Measurements from ENCODE around the gene GNB2.
A peak's percentile ranks its signal among the peaks of the same experiment; 100 is the strongest.
"Not testable (repeated sequence)": the region's sequence is repeated elsewhere in the genome, so short reads cannot be mapped to it uniquely, and the experiment has no call there.

GNB2 gene

DNA sequence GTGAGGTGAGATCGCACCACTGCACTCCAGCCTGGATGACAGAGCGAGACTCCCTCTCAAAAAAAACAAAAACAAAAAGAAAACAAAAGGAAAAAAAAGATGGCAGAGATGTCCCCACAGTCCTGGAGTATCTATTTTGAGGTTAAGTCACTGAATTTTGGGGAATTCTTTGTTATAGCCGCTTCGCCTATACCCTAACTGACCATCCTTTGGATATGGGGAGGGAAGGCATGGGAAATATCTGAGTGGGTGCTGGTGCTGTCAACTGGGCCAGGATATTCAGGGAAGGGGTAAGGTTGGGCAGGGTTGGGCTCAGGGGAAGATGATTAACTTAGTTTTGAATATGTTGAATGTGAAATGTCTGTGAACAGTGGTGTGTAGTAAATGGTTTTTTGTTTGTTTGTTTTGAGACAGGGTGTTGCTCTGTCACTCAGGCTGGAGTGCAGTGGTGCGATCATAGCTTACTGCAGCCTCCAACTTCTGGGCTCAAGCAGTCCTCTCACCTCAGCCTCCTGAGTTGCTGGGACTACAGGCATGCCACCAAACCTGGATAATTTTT lies 8.3 kb upstream of the GNB2 start:
- DNase-seq: no peak

DNA sequence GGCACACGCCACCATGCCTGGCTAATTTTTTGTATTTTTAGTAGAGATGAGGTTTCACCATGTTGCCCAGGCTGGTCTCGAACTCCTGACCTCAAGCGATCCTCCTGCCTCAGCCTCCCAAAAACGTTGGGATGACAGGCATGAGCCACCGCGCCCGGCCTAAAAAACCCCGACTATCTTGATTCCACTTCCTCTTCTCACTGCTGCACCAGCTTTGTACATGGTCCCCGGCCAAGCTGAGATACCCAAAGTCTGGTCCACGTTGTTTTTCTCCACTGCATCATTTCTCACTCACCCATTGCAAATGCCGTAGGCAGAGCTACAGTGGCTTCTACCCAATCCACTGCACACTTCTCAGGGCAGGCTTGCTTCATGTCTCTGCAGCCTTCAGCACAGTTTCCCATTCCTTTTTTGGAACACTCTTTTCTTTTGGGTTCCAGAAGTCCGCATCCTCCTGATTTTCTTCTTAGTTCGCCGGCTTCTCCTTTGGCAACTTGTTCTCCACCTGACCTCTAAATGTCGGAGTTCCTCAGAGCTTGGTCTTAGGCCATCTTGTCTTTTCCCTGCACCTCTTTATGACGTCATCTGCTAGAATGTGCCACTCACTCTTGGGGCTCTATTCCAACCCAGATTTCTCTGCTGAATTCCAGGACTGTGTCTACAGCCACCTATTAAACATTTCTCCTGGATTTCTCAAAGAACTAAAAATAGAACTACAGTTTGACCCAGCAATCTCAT lies 6.0 kb upstream of the GNB2 start:
- DNase-seq: no peak

DNA sequence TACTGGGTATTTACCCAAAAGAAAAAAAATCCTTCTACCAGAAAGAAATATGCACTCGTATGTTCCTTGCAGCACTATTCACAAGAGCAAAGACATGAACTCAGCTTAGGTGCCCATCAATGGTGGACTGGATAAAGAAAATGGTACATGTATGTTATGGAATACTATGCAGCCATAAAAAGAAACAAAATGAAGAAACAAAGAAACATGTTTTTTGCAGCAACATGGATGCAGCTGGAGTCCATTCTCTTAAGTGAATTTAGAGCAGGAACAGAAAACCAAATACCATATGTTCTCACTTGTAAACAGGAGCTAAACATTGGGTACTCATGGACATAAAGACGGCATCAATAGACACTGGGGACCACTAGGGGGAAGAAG lies 5.5 kb upstream of the GNB2 start:
- no peak for DNase-seq

DNA sequence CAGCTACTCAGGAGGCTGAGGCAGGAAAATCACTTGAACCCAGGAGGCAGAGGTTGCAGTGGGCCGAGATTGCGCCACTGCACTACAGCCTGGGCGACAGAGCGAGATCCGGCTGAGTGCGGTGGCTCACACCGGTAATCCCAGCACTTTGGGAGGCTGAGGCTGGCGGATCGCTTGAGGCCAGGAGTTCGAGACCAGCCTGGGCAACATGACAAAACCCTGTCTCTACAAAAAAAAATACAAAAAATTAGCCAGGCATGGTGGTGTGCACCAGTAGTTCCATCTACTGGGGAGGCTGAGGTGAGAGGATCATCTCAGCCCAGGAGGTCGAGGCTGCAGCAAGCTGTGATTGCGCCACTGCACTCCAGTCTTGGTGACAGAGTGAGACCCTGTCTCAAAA lies 4.4 kb upstream of the GNB2 start:
- DNase-seq: not testable (repeated sequence)

DNA sequence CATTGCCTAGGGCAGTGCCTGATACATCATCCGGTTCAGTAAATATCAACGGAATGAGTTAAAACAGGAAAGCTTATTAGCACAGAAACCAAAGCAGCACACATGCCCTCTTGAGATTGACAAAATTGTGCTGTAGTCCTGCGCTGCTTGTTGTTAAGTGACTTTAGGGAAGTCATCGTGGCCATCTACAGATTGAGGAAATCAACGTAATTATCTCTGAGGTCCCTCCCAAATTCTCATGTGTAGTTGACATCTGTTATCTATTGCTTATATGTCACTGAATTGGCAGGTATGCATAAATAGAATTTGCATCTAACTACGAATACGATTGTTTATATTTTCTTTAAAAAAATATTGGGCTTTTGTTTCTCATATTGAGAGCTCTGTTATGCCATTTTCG lies 3.5 kb upstream of the GNB2 start:
- DNase-seq: no peak

DNA sequence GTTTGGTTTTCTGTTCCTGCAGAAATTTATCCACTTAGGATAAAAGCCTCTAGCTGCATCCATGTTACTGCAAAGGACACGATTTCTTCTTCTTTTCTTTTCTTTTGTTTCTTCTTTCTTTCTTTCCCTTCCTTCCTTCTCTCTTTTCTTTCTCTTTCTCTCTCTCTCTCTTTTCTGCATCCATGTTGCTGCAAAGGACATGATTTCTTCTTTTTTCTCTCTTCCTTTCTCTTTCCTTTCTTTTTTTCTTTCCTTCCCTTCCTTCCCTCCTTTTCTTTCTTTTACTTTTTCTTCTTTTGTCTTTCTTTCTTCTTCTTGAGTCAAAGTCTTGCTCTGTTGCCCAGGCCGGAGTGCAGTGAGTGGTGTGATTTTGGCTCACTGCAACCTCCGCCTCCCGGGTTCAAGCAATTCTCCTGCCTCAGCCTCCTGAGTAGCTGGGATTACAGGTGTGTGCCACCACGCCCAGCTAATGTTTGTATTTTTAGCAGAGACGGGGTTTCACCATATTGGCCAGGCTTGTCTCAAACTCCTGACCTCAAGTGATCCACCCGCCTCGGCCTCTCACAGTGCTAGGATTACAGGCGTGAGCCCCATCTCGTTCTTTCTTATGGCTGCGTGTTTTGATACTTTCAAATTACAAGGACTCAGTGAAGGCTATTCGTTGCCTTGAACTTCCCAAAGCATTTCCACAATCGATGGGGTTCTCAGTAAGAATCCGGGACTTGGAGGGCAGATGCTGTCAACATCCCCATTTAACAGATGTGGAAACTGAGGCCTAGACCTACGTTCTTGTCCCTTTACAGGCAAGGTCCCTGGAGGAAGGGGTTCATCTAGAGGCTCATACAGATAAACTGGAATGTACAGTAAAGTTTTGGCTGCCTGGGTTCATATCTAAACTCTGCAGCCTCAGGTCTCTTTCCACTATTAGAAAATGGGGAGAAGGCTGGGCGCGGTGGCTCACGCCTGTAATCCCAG lies 1.9 kb upstream of the GNB2 start:
- DNase-seq: no peak

DNA sequence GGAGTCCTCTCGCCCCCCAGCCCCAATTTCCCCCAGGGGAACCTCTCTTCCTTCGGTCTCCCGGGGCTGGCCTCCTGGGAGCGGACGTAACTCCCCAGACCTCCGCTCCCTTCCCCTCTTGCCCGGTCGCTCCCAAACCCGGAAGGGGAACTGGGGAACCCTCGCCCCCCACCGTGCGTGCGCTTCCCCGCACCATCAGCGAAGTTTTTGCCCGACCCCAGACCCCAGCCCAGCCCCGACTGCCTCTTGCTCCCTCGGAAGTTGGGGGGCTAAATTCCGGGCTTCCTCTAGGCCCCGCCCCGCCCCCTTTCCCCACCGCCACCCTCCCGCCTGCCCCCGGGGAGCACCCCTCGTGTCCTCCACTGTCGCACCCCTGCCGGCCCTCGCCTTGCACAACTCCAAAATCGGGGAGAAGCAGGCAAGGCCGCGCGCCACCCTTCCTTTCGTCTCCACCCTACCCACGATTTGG lies 436 bp downstream of the GNB2 start:
- DNase-seq: peak; percentile 30

DNA sequence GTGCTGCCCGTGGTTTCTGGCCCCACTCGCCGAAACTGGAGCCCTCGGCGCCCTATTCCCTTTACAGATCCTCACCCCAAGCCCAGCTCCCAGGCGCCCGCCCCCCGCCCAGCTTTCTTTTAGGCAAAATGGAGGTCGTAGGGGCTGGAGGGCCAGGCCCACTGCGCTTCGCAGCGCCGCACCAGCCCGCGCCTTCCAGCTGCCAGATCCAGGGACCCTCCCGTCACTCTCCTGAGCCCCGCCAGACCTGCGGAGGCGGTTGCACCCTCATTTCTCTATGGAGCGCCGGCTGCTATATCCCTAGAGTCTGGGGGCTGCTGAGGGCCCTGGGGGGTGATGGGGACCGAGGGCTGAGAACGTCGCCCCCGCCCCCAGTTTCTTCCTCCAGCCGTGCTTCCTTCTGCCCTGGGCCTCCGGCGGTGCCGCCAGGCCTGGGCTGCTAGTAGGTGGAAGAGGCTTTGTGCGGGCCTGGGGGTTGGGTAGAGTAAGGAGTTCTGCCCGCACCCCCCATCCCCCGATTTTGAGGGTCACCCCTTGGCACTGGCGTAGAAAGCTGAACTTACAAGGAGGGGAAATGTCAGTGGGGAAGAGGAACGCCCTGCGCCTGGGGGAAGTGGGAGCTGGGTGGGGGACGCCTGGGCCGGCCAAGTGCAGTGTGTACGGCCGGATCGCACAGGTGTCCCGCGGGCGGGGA lies 1.0 kb downstream of the GNB2 start:
- DNase-seq: peak; percentile 43

DNA sequence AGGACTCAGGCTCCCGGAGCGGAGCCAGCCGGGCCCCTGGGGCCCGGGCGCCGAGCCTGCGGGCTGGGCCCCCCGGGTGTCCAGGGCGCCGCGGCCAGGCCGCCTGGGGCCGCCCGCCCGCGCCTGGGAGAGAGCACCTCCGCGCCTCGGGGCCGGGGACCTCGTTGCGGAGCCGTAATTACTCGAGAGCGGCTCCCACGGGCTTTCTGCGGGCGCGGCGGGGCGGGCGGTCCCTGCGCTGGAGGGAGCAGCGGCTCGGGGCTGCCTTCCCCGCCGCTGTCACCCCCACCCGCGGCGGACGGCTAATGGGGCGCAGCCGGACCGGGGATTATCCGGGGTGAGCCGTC lies 1.5 kb downstream of the GNB2 start:
- DNase-seq: no peak

DNA sequence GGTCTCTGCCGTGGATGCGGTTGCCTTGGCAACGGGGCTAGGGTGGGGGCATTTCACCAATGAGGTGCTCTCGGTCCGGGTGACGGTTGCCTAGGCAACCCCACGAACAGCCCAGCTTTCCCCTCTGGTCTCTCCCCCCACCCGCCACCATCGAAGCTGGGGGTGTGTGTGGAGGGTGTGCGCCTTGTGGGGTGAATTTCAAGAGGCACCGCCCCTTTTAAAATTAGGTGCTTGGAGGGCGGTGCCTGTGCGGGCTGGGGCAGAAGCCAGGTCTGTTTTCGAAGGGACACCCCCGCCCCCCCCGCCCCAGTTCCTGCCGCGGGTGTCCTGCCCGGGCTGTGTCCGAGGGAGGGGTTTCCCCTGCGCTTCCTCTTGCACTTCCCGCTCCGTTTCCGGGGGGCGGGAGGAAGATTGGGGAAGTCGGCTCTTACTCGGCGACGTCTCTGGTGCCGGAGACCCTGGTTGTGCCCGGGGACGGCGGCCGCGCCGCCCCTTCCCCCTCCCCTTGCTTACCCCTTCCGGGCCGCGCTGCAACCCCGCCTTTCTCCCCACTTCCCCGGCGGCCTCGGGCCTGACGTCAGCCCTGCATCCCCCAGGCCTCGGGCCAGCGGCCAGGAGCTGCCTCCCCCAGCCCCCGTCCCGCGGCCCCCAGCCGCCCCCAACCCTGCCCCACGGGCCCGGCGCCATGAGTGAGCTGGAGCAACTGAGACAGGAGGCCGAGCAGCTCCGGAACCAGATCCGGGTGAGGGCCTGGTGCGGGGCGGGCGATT lies 2.2 kb downstream of the GNB2 start:
- DNase-seq: peak; percentile 92

DNA sequence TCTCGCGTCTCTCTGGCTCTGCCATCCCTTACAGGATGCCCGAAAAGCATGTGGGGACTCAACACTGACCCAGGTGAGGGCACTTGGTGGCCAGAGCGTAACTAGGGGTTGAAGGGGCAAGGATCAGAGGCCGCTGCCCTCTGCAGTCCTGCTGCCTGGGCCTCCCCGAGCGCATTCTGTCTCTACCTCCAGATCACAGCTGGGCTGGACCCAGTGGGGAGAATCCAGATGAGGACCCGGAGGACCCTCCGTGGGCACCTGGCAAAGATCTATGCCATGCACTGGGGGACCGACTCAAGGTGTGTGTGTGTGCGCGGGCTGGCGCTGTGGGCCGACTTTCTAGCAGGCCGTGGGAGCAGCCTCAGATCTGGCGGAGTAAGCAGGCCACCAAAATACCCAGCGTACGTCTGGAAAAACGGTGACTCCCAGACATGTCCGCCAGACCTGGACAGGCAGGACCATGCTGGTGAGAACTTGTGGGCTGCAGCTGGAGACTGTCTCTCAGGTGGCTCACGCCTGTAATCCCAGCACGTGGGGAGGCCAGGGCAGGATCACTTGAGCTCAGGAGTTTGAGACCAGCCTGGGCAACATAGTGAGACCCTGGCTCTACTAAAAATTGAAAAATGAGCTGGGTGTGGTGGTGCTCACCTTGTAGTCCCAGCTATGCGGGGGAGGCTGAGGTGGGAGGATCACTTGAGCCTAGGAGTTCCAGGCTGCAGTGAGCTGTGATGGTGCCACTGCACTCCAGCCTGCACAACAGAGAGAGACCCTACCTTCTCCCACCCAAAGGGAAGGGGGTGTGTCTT lies 3.2 kb downstream of the GNB2 start:
- DNase-seq: no peak

DNA sequence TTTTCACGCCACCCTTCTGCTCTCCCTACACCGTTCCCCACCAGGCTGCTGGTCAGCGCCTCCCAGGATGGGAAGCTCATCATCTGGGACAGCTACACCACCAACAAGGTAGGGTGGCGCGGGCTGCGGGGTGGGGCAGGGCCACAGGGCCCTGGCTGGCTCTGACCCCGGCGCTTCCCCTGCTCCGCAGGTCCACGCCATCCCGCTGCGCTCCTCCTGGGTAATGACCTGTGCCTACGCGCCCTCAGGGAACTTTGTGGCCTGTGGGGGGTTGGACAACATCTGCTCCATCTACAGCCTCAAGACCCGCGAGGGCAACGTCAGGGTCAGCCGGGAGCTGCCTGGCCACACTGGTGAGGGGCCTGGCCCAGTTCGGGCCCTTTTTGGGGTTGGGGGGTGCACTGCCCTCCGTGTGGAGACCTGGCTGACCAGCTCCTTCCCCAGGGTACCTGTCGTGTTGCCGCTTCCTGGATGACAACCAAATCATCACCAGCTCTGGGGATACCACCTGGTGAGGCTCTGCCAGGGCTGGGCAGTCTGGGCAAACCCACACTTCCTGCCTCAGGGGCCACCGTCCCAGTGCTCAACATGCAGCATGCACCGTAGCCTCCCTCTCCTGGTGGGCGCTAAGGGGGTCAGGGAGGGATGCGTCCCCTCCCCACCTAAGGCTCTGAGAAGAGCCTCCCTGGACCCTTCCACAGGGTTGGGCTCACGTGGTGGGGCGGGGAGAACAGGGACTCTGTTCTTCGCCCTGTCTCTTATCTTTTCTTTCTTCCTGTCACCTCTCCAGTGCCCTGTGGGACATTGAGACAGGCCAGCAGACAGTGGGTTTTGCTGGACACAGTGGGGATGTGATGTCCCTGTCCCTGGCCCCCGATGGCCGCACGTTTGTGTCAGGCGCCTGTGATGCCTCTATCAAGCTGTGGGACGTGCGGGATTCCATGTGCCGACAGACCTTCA lies 4.0 kb downstream of the GNB2 start:
- DNase-seq: no peak

DNA sequence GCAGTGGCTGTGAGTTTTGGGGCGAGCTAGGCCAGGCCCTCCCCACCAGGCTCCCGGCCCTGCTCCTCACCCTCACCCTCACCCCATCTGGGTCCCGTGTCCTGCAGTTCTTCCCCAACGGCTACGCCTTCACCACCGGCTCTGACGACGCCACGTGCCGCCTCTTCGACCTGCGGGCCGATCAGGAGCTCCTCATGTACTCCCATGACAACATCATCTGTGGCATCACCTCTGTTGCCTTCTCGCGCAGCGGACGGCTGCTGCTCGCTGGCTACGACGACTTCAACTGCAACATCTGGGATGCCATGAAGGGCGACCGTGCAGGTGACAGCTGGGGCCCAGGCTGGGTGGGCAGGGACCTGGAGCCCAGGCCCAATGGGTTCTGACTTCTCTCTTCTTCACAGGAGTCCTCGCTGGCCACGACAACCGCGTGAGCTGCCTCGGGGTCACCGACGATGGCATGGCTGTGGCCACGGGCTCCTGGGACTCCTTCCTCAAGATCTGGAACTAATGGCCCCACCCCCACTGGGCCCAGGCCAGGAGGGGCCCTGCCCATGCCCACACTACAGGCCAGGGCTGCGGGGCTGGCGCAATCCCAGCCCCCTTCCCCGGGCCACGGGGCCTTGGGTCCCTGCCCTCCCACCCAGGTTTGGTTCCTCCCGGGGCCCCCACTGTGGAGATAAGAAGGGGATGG lies 4.9 kb downstream of the GNB2 start:
- no peak for DNase-seq

DNA sequence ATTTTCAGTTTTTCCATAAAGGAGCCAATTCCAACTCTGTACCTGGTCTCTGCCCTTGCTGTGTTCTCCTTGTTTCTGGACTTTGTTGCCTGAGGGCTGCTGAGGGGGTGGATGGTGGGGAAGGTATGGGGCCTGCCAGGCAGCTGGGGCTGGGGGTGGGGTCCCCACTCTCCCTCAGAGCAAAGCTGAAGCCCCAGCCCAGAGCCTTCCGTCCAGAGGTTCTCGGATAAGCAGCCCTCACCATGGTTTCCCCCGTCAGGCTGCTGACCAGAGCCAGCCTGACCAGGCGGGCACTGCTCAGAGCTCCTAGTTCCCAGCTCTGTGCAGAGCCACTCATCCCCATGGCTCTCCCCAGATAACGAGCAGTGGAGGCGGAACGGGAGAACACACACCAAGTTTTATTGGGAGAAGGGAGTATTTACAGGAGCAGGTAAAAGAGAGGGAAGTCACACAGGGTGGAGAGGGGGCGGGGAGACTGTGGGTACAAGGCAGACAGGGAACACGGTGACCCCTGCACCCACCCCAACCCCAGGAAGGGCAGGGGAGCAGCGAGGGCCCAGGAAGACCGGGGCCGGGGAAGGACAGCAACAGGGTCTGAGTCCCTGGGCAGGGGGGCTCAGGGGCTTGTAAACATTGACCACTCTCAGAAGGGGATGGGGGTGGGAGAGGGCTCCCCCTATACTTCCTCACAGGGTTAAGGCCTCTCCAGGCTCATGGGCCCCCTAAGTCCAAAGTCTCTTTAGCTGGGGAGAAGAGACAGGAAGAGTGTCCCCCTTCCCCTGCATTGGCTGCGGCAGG lies 5.8 kb downstream of the GNB2 start:
- no peak for DNase-seq

DNA sequence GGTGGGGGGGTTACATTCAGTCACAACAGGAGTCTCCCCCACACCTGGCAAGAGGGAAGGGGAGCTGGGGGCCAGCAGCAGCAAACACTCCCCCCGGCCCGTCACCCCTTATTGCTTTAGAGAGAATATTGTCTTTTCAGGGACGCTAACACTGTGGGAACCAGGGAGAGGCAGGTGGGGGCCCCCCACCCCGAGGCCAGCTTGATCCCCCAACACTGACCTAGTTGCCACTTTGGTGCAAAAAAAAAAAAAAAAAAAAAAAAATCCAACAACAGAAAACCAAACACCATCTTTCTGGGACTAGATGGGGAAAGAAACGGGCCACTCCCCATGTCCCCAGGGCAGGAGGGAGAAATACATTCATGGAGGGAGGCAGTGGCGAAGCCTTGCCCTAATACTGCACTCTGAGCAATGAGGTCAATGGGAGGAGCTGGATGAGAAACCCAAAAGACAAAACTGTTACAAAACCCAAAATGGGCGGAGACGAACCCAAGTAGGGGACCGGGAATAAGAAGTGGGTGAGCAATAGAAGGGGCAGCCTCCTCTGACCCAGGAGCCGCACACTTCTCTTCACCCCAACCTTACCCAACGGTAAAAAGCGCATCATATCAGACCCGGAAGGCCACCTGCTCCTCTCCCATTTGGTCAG lies 6.5 kb downstream of the GNB2 start:
- DNase-seq: no peak

DNA sequence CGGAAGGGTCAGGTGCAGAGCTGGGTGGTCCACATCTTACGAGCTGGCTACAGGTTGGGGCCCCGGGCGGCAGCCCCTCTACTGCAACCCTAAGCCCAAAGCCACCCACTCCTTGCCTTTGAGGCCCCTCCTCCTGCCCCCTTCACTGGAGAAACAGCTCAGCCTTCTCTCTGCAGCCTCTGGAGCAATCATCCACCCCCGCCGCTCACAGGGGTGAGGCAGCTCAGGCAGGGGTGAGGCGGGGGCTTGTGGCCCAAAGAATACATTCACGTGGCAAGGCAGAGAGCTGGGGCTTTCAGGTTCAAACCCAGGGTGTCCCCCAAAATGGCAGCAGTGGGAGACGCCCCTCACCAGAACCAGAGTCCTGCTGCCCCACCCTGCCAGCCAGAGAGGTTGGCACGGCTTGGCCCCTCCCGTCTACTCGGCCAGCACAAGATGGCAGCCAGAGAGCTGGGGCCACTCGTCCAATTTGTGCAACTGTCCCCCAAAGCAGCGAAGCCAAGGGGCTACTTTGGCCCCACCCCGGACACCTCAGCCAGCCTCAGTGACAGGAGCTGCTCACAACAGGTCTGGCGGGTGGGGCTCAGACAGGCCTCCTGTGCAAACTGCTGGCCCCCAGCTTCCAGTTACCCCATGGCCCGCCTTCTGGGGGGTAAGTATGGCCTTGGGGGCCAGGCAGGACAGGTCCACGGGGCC lies 7.2 kb downstream of the GNB2 start:
- DNase-seq: no peak

DNA sequence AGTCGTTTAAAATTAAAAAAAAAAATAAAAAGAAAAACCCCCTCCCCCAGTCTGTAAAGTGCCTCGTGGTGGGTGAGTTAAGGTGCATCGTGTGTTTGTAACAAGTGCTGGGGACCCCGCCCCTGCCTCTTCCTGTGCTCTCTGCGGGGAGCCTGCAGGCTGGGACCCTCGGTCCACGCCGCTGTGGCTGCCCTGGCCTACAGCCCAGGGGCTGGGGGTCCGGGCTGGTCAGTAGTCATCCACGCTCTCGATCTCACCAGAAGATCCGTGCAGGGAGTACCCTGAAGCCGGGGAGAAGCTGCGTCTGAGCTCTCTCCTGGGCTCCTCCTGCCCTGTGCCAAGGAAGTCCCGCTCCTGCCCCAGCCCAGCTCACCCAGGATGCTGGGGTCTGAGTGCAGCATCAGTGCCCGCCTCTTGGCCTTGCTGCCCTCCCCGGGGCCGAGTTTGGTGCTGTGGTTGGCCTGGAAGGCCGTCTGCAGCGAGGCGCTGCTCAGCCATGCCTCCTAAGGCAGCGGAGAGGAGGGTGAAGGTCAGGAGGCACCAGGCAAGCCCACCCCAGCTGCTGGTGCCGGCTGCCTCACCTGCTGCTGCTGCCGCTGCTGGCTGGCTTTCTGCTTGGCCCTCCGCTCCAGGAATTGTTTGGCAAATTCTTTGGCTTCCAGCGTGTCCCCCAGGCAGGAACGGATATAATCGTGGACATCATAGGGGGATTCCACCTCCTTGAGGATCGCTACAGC lies 8.1 kb downstream of the GNB2 start:
- DNase-seq: no peak
